Astrocyte of the hippocampus (primary cell): ENCODE results near the gene PRND.
"Not testable (repeated sequence)": the region's sequence is repeated elsewhere in the genome, so short reads cannot be mapped to it uniquely, and the experiment has no call there.

ENCODE experiments used
- DNase-seq: peaks from one replicate; pipeline ENCODE4 v3.0.0; 2011; ENCODE audit warnings: low read depth, low spot score

Gene PRND

DNA sequence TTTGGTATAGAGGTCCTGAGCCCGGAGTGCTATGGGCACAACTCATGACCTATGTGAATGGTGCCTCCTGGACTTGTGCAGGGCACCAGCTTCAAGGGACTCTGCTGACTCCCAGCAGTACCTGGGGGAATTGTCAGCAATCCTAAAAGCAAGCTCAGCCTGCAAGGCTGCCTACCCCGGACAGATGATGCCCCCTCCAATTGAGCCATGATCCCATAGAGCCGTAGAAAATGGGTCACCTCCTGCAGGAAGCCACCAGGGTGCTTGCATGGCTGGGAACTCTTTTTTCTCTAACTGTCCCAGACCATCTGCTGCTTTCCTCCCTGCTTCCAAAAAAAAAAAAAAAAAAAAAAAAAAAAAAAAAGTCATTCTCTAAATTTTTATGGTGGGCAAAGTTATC is 12.9 kb upstream of the PRND start:
- DNase-seq = no peak

DNA sequence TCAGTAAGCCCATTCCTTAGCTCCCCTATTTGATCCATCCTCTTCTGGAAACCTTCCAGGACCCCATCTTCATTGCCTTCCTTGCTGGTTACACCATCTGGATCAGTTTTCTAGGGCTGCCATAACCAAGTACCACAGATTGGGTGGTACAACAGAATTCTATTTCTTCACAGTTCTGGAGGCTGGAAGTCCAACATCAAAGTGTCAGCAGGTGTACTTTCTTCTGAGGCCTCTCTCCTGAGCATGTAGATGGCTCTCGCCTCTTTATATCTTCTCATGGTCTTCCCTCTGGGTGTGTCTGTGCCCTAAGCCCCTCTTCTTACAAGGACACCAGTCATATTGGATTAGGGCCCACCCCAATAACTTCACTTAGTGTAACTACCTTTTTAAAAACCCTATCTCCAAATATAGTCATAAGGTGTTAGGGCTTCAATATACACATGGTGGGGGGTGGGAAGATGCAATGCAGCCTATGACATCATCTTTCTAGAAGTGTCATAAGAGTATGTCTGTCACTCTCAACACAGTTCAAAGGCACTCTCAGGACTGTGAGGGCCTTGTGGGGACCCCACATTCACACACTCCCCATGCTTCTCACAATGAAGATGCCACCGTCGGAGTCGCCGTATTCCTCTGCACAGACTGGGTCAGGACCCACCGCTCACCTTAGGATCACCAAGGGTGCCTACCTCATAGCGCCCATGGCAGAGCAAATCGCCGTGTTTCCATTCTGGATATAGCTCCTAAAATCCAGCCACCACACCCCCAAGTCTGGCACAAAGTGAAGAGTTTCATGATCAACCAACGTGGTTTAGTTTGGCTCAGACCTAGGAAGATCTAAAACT is 12.2 kb upstream of the PRND start:
- DNase-seq = no peak

DNA sequence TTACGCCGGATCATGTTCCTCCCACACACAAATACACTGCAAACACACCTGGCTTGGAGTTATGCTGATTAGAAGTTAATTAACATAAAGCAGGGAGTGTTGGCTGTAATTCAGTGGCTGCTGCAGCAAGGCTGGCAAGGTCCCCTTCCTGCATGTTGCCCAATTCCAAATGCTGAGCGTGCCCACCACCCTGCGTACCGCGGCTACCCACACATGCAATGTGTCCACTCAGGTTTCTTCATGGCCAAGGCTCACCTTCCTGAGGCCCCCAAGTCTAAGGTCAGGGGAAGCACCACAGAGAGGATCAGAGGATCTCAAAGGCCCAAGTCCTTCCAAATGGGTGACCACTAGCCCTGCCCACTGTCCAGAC is 11.6 kb upstream of the PRND start:
- no peak for DNase-seq

DNA sequence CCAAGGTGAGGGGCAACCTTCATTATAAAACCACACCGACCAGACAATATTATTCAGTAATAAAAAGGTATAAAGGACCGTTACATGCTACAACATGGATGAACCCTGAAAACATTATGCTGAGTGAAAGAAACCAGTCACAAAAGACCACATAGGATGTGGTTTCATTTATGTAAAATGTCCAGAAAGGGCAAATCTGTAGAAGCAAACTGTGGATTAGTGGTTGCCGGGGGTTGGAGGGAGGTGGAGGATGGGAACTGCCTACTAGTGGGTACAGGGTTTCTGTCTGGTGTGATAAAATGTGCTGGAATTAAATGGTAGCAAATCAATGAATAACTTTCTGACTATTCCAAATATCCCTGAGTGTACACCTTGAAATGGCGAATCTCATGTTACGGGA is 10.2 kb upstream of the PRND start:
- no peak for DNase-seq

DNA sequence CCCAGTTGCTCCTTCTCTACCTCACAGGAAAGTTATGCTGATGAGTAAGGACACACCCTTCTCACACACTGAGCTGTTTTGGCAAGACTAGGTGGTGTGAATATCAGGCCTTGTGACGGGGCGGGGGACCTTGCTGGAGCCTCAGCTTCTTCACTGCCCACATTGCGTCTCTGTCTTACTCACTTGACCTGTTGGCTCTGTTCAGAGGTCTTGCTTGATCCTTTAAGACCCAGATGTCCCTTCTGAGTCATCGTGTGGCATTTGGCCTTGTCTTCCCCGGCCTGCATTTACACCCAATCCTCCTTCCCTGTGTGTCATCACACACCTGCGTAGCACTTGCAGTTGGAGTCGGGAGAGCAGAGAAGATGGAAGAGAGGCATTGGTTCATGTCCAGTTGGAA is 8.3 kb upstream of the PRND start:
- no peak for DNase-seq

DNA sequence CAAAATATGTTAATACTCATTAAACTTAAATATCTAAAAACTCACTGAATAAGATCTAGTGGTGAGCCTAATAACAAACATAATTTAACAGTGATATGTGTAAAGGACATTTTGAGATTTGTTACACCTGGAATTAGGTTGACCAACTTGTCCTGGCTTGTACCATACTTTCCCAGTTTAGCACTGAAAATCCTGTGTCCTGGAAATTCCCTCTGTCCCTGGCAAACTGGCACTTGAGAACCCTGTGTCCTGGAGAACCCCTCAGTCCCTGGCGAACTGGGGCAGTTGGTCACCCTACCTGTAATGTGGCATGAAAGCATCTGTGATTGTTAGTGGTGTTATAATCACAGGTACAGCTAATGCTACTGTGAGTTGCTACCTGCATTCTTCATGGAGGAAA is 6.9 kb upstream of the PRND start:
- DNase-seq = no peak

DNA sequence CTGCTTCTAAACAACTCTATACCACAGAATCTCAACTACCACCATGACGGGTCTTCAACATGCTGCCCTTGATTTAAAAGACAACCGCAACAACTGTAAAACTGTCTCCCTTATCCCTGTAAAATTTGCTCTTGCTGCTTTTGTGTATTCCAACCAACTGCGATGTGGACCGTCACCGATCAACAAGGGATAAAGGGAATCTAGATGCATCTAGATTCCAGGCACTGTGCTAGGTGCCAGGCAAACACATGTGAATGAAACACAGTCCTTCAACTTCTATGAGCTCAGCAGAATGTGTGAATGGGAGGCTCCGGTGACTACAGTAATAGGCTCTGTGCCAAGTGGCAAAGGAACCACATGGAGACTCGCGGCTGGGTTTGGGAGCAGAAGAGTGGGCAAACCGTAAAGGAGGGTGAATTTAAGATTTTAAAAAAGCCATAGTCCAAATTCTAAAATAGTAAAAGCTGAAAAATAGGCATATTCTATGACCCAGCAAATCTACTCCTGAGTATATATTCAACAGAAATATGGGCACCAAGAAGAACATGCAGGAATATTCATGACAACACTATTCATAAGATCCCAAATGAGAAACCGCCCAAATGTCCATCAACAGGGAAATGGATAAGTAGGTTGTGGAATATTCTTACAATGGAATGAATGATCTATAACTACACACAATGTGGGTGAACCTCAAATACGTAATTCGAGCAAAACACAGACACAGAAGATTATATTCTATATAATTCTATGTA is 3.7 kb upstream of the PRND start:
- DNase-seq = peak; percentile 16

DNA sequence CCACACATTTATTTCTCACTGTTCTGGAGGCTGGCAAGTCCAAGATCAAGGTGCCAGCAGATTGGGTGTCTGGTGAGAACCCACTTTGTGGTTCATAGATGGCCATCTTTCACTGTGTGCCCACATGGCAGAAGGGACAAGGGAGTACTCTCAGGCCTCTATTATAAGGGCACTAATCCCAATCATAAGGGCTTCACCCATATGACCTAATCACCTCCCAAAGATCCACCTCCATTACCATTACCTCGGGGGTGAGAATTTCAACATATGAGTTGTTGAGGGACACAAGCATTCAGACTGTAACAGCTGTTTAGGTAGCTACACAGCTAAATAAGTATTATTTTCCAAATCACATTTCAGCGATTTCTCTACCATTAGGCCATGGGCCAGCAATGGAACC is 2.5 kb upstream of the PRND start:
- no peak for DNase-seq

DNA sequence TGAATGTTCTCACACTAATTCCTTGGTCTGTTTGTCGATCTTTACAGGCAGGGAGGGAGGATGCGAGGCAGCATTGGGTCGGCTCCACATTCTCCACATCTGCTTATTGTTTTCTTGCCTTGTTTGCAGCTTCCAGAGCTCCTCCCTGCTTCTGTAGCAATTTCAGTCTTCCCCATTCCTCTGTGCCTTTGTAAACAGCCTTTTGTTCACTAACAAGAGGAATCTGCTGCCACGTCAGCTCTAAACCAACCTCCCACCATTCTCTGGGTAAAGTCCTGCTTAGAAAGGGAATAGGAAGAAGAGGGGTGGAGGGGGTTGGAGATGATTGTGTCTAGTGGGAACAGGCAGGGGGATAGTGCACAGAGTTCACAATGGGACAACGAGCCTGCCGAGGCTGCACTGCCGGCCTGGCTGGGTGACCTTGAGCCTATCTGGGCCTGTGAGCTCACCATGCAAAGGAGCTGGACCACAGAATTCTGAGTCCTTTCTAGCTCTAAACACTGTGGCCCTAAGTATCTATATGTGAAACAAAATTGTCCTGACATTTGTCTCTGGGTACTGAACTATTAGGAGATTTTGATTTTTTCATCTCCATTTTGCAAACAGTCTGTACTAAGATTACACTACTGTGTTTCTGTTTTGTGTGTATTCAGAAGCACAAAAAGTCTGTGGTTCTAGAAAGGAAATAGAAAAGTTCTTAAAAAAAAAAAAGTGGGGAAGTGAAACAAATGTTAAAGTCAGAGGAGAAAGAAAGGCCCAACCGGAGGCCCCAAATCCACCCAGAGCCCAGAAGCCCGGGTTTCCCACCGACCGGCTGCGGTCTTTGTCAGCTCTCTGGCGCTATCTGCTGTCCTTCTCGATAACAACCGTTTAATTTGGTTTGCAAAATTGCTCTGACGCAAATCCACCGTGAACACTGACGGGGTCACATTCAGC is 1.4 kb upstream of the PRND start:
- peak; percentile 90 for DNase-seq

DNA sequence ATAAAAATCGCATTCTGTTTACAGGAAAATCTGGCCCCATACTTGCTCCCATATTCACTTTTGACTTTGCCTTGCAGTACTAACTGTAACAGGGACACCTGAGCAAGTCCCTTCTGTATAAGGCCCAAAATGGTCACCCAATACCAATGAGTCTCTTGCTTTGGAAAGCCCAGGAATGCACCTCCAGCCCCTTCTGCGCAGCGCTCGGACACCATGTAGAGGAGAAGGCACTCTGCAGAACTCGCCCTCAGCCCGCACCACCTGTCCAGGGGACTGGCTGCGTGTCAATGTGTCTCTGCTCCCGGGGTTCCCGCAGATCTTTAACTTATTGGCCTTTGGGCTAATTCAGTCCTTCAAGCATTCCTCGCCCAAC is 746 bp upstream of the PRND start:
- no peak for DNase-seq

DNA sequence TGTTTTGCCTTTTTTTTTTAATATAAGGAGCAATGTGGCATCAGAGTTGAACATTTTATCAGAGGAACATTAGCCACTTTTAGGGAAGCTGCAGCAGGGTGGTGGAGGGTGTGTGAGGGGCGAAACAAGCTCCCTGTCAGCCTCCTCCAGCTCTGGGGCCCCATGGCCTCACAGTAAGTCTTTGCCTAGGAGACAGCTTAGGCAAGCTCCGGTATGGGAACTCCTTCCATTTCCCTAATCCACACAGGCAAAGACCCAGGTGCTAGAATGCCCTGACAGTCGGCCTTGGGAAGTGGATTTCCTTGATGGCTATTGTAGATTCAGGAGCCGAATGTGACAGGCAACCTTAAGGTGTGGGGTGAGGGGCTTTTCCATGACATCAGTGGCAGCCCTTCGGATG is 862 bp downstream of the PRND start:
- DNase-seq = no peak

DNA sequence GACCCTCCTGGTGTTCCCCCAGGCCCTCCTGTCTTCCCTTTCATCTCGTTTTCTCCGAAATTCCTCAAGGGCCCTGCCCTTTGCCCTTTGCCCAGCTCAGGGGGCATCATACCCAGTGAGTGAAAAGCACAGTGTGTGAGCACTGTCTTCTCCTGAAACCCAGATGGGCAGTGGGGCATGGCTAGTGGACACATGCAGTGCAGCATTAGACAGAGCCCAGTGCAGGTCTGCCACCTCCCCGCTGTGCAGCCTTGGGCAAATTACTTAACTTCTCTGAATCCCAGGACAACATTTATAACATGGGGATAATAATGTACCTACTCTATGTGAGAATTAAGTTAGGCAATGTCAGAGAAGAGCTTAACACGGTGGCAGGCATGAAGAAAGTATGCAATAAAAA is 1.3 kb downstream of the PRND start:
- no peak for DNase-seq

DNA sequence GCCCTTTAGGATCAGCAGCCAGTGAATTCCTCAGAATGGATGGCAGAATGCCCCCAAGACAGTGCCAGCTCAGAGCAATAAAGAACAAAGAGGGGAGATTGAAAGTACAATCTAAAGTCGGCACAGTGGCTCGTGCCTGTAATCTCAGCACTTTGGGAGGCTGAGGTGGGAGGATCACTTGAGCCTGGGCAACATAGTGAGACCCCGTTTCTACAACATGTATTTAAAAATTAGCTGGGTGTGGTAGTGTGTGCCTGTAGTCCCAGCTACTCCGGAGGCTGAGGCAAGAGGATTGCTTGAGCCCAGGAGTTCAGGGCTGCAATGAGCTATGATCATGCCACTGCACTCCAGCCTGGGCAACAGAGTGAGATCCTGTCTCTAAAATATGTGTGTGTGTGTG is 1.8 kb downstream of the PRND start:
- DNase-seq = not testable (repeated sequence)

DNA sequence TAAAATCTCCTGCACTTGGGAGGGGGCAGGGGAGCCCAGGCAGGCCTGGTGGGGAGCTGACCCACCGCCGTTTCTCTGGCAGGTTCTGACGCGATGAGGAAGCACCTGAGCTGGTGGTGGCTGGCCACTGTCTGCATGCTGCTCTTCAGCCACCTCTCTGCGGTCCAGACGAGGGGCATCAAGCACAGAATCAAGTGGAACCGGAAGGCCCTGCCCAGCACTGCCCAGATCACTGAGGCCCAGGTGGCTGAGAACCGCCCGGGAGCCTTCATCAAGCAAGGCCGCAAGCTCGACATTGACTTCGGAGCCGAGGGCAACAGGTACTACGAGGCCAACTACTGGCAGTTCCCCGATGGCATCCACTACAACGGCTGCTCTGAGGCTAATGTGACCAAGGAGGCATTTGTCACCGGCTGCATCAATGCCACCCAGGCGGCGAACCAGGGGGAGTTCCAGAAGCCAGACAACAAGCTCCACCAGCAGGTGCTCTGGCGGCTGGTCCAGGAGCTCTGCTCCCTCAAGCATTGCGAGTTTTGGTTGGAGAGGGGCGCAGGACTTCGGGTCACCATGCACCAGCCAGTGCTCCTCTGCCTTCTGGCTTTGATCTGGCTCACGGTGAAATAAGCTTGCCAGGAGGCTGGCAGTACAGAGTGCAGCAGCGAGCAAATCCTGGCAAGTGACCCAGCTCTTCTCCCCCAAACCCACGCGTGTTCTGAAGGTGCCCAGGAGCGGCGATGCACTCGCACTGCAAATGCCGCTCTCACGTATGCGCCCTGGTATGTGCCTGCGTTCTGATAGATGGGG is 3.0 kb downstream of the PRND start:
- DNase-seq = no peak

DNA sequence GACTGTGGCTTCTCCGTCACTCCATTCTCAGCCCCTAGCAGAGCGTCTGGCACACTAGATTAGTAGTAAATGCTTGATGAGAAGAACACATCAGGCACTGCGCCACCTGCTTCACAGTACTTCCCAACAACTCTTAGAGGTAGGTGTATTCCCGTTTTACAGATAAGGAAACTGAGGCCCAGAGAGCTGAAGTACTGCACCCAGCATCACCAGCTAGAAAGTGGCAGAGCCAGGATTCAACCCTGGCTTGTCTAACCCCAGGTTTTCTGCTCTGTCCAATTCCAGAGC is 3.5 kb downstream of the PRND start:
- DNase-seq = no peak

DNA sequence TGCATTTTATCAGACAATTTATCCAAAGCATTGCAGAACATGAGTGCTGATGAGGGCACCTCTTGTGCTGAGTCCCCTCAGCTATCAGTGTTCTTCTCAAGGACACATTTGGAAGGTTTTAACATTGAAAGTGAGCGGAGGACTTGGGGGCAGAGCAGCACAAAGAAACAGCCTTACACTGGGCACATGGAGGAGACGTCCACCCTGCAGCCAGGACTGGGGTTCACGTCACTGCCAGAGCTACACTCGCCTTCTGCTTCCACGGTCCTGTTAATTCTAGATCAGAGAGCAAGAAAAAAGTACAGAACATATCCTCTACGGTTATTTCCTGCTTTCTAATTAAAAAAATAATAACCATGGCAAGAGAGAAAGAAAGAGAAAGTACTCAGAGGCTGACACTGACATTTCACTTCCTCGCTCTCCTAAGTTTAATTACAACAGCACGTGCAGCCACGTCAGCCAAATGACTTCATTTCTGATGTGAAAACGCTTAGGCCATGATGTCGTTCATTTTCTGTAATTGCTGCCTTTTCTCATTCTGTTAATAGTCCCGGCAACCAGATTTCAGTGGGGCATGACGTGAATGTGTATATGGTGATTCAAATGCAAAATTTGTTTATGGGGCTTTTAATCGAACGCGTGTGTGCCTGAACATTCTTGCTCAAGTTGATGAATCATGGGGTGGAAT is 5.1 kb downstream of the PRND start:
- peak; percentile 62 for DNase-seq

DNA sequence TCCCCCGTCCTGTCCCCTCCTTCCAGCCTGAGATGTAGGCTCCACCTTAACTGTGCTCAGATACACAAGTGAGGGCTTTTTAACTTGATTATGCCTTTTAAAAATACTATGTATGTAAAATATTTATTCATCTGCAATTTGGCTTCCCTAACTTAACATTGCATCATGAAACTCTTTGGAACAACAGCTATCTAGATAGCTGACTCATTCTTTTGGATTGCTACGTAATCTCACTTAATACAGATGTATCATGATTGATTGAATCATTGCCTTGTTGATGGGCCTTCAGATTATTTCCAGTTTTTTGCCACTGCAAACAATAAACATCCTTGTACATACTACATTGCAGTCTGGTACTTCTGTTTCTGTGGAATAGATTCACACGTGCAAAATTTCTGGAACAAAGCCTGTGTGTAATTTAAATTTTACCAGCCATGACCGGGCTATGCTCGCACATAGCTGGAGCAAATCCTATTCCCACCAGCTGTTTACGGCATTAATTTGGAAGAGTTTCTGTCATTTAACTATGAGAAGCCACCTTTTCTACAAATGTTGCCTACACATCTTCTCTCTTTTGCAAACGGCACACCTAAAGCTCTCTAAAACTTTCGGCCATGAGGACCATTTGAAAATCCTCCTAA is 6.5 kb downstream of the PRND start:
- DNase-seq = no peak

DNA sequence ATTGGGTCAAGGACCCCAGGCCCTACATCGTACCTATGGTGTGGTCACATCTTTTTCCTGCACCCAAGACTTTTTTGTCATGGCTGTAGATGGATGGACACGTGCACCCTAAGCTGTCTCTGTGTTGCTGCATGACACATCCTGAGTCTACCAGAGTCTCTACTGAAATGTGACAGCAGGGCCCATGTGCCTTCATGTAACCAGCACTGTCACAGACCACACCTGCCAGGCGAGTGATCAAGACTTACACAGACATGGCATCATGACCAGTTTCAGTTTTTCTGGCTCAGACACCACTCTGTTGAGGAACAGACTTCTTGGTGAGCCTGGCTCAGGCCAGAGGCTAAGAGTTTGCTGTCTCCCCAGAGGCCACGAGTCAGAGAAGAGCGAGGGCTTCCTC is 7.6 kb downstream of the PRND start:
- DNase-seq = no peak

DNA sequence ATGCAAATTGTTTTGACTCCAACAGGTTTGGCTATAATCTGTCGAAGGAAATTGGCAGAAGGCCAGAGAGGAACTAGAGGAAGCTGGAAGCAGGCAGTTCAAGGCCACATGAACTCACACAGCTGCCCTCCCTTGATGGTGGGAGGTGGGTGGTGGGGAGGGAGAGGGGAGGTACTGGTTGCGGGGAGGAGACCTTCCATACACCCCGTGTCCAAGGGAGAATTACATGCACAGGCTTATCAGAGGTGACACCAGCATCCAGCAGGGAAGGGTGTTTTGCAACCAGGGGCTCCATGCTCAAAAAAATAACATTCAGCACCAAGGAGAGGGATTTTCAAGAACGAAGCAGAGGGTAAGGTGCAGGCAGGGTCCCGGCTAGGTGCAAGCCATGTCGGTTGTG is 9.1 kb downstream of the PRND start:
- peak; percentile 39 for DNase-seq

DNA sequence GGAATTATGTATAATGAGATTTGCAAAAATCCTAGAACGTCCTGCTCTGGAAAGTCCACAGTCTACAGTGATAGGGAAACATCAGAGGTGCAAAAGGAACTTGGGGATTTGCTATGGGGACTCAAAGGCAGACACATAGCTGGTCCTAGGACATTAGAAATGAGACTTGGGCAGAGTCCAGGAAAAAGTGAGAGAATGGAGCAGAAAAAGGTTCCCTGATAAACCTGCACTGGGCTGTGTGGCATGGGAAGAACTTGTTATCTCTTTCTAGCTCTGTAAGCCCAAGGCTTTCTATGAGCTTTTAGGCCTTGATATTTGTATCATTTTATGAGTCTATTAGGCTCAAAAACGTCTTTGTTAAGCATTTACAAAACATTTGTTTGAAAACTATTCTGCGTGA is 15.2 kb downstream of the PRND start:
- DNase-seq = no peak
